Endothelial cell of umbilical vein (primary cell): ENCODE measurements around the gene CHRM4. TPM values are rescaled to one million over a fixed set of nuclear protein-coding genes. Genes with fewer than 3 reads are reported as not detected.

ENCODE experiments used
- BruUV-seq: library from RNA; stranded (reverse); fragments of 400-500 nt; replicated peaks from 2 replicates; lab custom pipeline; 2021; lab: Mats Ljungman, UMichigan
- CTCF ChIA-PET: fragments of 300-600, 350-600 bp; sonication (Branson Sonifier 250); formaldehyde crosslinking; loops from one replicate; lab custom pipeline; 2021; ENCODE audit warnings: antibody characterized with exemption, inconsistent platforms; lab: Charles Lee
- POLR2A ChIA-PET: fragments of 300-600, 350-600 bp; sonication (Branson Sonifier 250); formaldehyde crosslinking; loops from one replicate; lab custom pipeline; 2021; ENCODE audit warnings: antibody characterized with exemption, inconsistent platforms; lab: Charles Lee
- DNase-seq: peaks from one replicate; pipeline ENCODE4 v3.0.0-alpha.2; 2011; ENCODE audit warnings: low read depth, low spot score
- FAIRE-seq: peaks from 2 replicates; lab custom pipeline; 2011; peaks lifted over from hg19 to GRCh38; lab: Jason Lieb, UNC
- H2AFZ ChIP-seq: 2 replicates; pipeline ENCODE4 v1.6.0; 2012; ENCODE audit warnings: low read depth, low read length, control low read depth, inconsistent platforms
- H3K27ac ChIP-seq: 2 replicates; pipeline ENCODE4 v1.5.1; 2011; ENCODE audit warnings: low read depth, mild to moderate bottlenecking, control low read depth, low read length, moderate library complexity; ENCODE audit not compliant: insufficient read depth
- H3K27me3 ChIP-seq, 2 experiments: 2 replicates each; pipeline versions ENCODE4 v1.6.0 to v1.6.1; 2011; ENCODE audit warnings: low read length in 2 of 2, mixed read lengths in 1 of 2; ENCODE audit not compliant: control insufficient read depth in 2 of 2, insufficient read depth in 2 of 2
- H3K36me3 ChIP-seq, 2 experiments: 2 replicates in 1 of 2; 3 replicates in 1 of 2; pipeline ENCODE4 v1.5.1; 2011; ENCODE audit warnings: low read length in 2 of 2, mild to moderate bottlenecking in 1 of 2, moderate library complexity in 1 of 2; ENCODE audit not compliant: control insufficient read depth in 2 of 2, insufficient read depth in 2 of 2; ENCODE audit errors: extremely low read depth in 1 of 2
- H3K4me1 ChIP-seq: 3 replicates; pipeline ENCODE4 v1.5.1; 2011; ENCODE audit warnings: mild to moderate bottlenecking, low read length; ENCODE audit not compliant: control insufficient read depth, insufficient read depth; ENCODE audit errors: extremely low read depth
- H3K4me2 ChIP-seq: 2 replicates; pipeline ENCODE4 v1.6.1; 2011; ENCODE audit warnings: low read length, control low read depth, mixed read lengths; ENCODE audit not compliant: insufficient read depth
- H3K4me3 ChIP-seq, 3 experiments: fragments of 200-600 bp in 1 of 3; sonication (generic), shearing (Covaris generic) in 1 of 3; replicated peaks in 1 of 3; 2 replicates each; pipeline ENCODE4 v1.5.1; 2011 to 2016; ENCODE audit warnings: control low read depth in 3 of 3, low read length in 3 of 3, mild to moderate bottlenecking in 2 of 3, inconsistent platforms in 1 of 3, low read depth in 1 of 3, moderate library complexity in 1 of 3; ENCODE audit not compliant: insufficient read depth in 1 of 3
- H3K79me2 ChIP-seq: 2 replicates; pipeline ENCODE4 v1.6.0; 2012; ENCODE audit warnings: low read length, inconsistent platforms; ENCODE audit not compliant: control insufficient read depth, insufficient read depth
- H3K9ac ChIP-seq: replicated peaks from 2 replicates; pipeline ENCODE3; 2011; ENCODE audit warnings: low read length, control low read depth; ENCODE audit not compliant: insufficient read depth; ENCODE audit errors: extremely low read depth
- H3K9me1 ChIP-seq: replicated peaks from 3 replicates; pipeline ENCODE4 v1.6.0; 2011; ENCODE audit warnings: mild to moderate bottlenecking, low read length; ENCODE audit not compliant: control insufficient read depth, insufficient read depth; ENCODE audit errors: extremely low read depth
- H3K9me3 ChIP-seq: replicated peaks from 2 replicates; pipeline ENCODE4 v1.5.1; 2012; ENCODE audit warnings: low read length, inconsistent platforms; ENCODE audit not compliant: control insufficient read depth, insufficient read depth
- H4K20me1 ChIP-seq: replicated peaks from 2 replicates; pipeline ENCODE3; 2011; ENCODE audit warnings: mild to moderate bottlenecking, low read length; ENCODE audit not compliant: control insufficient read depth, insufficient read depth; ENCODE audit errors: extremely low read depth
- CTCF ChIP-seq, 2 donors: IDR thresholded peaks; 1 replicate in 1 of 2; 2 replicates in 1 of 2; pipeline ENCODE4 v1.5.1; 2011; ENCODE audit warnings: low read length in 2 of 2, mild to moderate bottlenecking in 2 of 2, moderate library complexity in 2 of 2, control low read depth in 1 of 2, inconsistent platforms in 1 of 2, low read depth in 1 of 2; ENCODE audit not compliant: insufficient read depth in 1 of 2; ENCODE audit errors: extremely low read depth in 1 of 2
- EZH2 ChIP-seq: IDR thresholded peaks from 2 replicates; pipeline ENCODE4 v1.6.1; 2012; ENCODE audit warnings: borderline replicate concordance, low read depth, mild to moderate bottlenecking, moderate library complexity, low read length, inconsistent platforms; ENCODE audit not compliant: severe bottlenecking
- FOS ChIP-seq: IDR thresholded peaks from 2 replicates; pipeline ENCODE4 v1.6.1; 2011; ENCODE audit warnings: mild to moderate bottlenecking, low read length, moderate library complexity, borderline replicate concordance; ENCODE audit not compliant: insufficient read depth
- GATA2 ChIP-seq: IDR thresholded peaks from 2 replicates; pipeline ENCODE4 v1.7.0; 2011; ENCODE audit warnings: low read depth, mild to moderate bottlenecking, moderate library complexity, mixed read lengths, low read length; ENCODE audit not compliant: insufficient read length, insufficient read depth
- JUN ChIP-seq: IDR thresholded peaks from 2 replicates; pipeline ENCODE4 v1.6.1; 2011; ENCODE audit warnings: borderline replicate concordance, low read depth; ENCODE audit not compliant: insufficient read length, insufficient read depth
- MAX ChIP-seq: IDR thresholded peaks from 2 replicates; pipeline ENCODE4 v1.6.1; 2011; ENCODE audit not compliant: insufficient read depth, insufficient read length
- MYC ChIP-seq: IDR thresholded peaks from one replicate; pipeline ENCODE4 v1.6.1; 2011; ENCODE audit warnings: mild to moderate bottlenecking, low read depth, low read length
- POLR2A ChIP-seq: IDR thresholded peaks from 2 replicates; pipeline ENCODE4 v1.6.1; 2012; ENCODE audit warnings: low read depth, mild to moderate bottlenecking, control low read depth, low read length
- POLR2AphosphoS5 ChIP-seq: IDR thresholded peaks from 2 replicates; pipeline ENCODE4 v1.6.1; 2012; ENCODE audit warnings: low read depth, mild to moderate bottlenecking, control low read depth, low read length, moderate library complexity; ENCODE audit not compliant: insufficient read depth
- dilution Hi-C: fragments of 300-500 bp; cut with MboI; formaldehyde crosslinking; loops from one replicate; pipeline ENCODE4 v1.15.0; 2019; ENCODE audit warnings: low sequenced_read_pairs; ENCODE audit not compliant: extremely low pct_ligation_motif_present
- intact Hi-C: fragments of 100-400 bp; cut with micrococcal nuclease; formaldehyde crosslinking; loops from one replicate; pipeline ENCODE4 v1.10.0; 2022
- polyA plus RNA-seq, 4 experiments: library from polyadenylated mRNA; depleted of rRNA in 3 of 4; stranded (reverse) in 3 of 4; unstranded in 1 of 4; fragments of >200 nt; gene quantifications; 2 replicates each; pipeline versions ENCODE4 v1.2.1 to v1.2.3, GENCODE V29; 2011 to 2012; ENCODE audit warnings: missing spikeins in 1 of 4
- total RNA-seq: library from RNA; stranded (reverse); gene quantifications from 2 replicates; pipeline ENCODE4 v1.2.3, GENCODE V29; 2021

CHRM4 gene
- total and polyA plus RNA-seq, 2 donors (not counting 3 experiments of a cell fraction or from before 2014, with no cell fraction given): 0.04 to 0.22 TPM

- ChIA-PET CTCF (interaction anchor here (0.8 to 2.0 kb wide), 6 partner anchors 12 to 153 kb away, joined by 3 to 5 read pairs (median 4); partner anchors contain the start of gene CHRM4), POLR2A (no interaction called here)
- FAIRE-seq (no peak), DNase-seq (no peak)
- dilution Hi-C loops (no loop called here), intact Hi-C loops (no loop called here)
- Histone ChIP-seq H2AFZ (no peak overlapping the region), H3K9ac (no peak overlapping the region), H3K27ac (no peak overlapping the region), H3K79me2 (no peaks in the 10 kb centered on the region), H3K9me1 (no peaks in the 10 kb centered on the region), H4K20me1 (no peaks in the 10 kb centered on the region), H3K4me1 (peaks cover 2% of the 10 kb centered on the region), H3K4me2 (no peak overlapping the region), H3K9me3 (no peaks in the 10 kb centered on the region), H3K27me3 (no peaks in the 10 kb centered on the region), H3K36me3 (peaks cover 3 to 40% of the 10 kb centered on the region in 2 experiments), H3K4me3 (no peak overlapping the region)
- no TSS peak for BruUV-seq
- TF ChIP-seq EZH2 (no peak), MYC (no peak), POLR2AphosphoS5 (no peak), JUN (no peak), POLR2A (no peak), CTCF (IDR thresholded peaks at IDR 0.05; ENCODE audit: extremely low read depth in 1 of 2, insufficient read depth in 1 of 2, low read depth in 1 of 2, low read length in 2 of 2) (no peak), MAX (no peak), FOS (no peak), GATA2 (no peak)
These were observed 15.1 kb downstream of the CHRM4 start for GRCh38 chr11:46376258-46377050.
